ENCODE results near the gene FAM114A1. TPM values are rescaled to one million over a fixed set of nuclear protein-coding genes. Genes with fewer than 3 reads are reported as not detected.
"Not testable (repeated sequence)": the region's sequence is repeated elsewhere in the genome, so short reads cannot be mapped to it uniquely, and the experiment has no call there.

FAM114A1 gene
- total and polyA plus RNA-seq, 2 of the 4 experiments (the other 2 are of a cell fraction) = 135 to 649 TPM

GRCh38 chr4:38941906-38942305 lies 74.3 kb downstream of the FAM114A1 start:
- peak overlapping the region; percentile 90; the same call in 1 of the 2 replicates for H3K27ac ChIP-seq (ENCODE audit: insufficient read depth, low read length)
- WGBS, 2 experiments (ENCODE audit: extremely low coverage in 2 of 2, insufficient read length in 1 of 2) = no CpG with 5 or more reads among the region's 3 CpGs
- in situ Hi-C loops (cut with MboI; ENCODE audit: low sequenced_read_pairs); H3K4me3 ChIP-seq (ENCODE audit: insufficient read depth, low read depth, low read length); POLR2A ChIA-PET (ENCODE audit: unreplicated experiment); intact Hi-C loops (cut with micrococcal nuclease); H3K4me2 ChIP-seq (ENCODE audit: low read depth, low read length); CTCF ChIA-PET; BruUV-seq (replicated peaks); ATAC-seq (ENCODE audit: low read depth); H2AK9ac ChIP-seq (replicated peaks; ENCODE audit: low read depth, low read length, poor library complexity); H3K27me3 ChIP-seq (ENCODE audit: control insufficient read depth, insufficient read depth, low read length); H2AFZ ChIP-seq (replicated peaks; ENCODE audit: low read length, poor library complexity); H4K20me1 ChIP-seq (ENCODE audit: insufficient read depth, low read length); H3K56ac ChIP-seq (ENCODE audit: extremely low read depth, insufficient read depth, low read length); H3K9me1 ChIP-seq (ENCODE audit: insufficient read depth, low read length); H3K9me3 ChIP-seq (ENCODE audit: control insufficient read depth, insufficient read depth, low read length); dilution Hi-C loops (cut with HindIII; ENCODE audit: low sequenced_read_pairs, unreplicated experiment); H3K9ac ChIP-seq (ENCODE audit: low read depth, low read length): not testable (repeated sequence)
- H4K8ac ChIP-seq (ENCODE audit: low read depth in 2 of 2, low read length in 2 of 2) = peak overlapping the region; percentile 65 to 73
- H2BK5ac ChIP-seq (ENCODE audit: low read depth, low read length, poor library complexity, severe bottlenecking) = peak overlapping the region; percentile 91
- peaks cover 53% of the 10 kb centered on the region for H3K36me3 ChIP-seq (ENCODE audit: control insufficient read depth, insufficient read depth, low read length)
- H3K14ac ChIP-seq (replicated peaks; ENCODE audit: low read depth, low read length) = peak overlapping the region; percentile 91
- H3K4ac ChIP-seq (ENCODE audit: low read depth, low read length) = peak overlapping the region; percentile 81
- peak overlapping the region; percentile 88; the same call in 1 of the 2 replicates for H2BK20ac ChIP-seq (ENCODE audit: low read depth, low read length)
- H2BK15ac ChIP-seq (ENCODE audit: low read depth, low read length) = 0 out of 3 replicates have a peak overlapping the region, but pooled peaks have one; percentile 90
- H3K4me1 ChIP-seq (ENCODE audit: control insufficient read depth, insufficient read depth, low read length) = peaks cover 23% of the 10 kb centered on the region
- peak; percentile 61 for DNase-seq
- peak overlapping the region; percentile 76; the same call in 1 of the 2 replicates for H2BK120ac ChIP-seq (ENCODE audit: low read depth, low read length)
- peak overlapping the region; percentile 16; the same call in 1 of the 2 replicates for H3K23ac ChIP-seq (ENCODE audit: low read depth, low read length)
- H4K5ac ChIP-seq (ENCODE audit: low read depth, low read length) = peak overlapping the region; percentile 78
- peaks cover 19 to 52% of the 10 kb centered on the region in 2 experiments; a peak in 3 of 4 replicates for H3K79me1 ChIP-seq (ENCODE audit: low read depth in 1 of 2, low read length in 2 of 2)
- peak overlapping the region; percentile 93 for H2AK5ac ChIP-seq (ENCODE audit: low read depth, low read length)
- peak overlapping the region; percentile 75; the same call in 1 of the 2 replicates for H4K91ac ChIP-seq (ENCODE audit: insufficient read depth, low read depth, low read length)
- peak overlapping the region; percentile 98 for H3K18ac ChIP-seq (ENCODE audit: low read depth, low read length)
